ENCODE measurements around the gene MCTP1. TPM values are rescaled to one million over a fixed set of nuclear protein-coding genes. Genes with fewer than 3 reads are reported as not detected.

Gene MCTP1
- total and polyA plus RNA-seq, 2 of the 8 experiments (the other 6 are each of a cell fraction or from before 2014, with no cell fraction given), result 0.56 to 3.4 TPM

DNA sequence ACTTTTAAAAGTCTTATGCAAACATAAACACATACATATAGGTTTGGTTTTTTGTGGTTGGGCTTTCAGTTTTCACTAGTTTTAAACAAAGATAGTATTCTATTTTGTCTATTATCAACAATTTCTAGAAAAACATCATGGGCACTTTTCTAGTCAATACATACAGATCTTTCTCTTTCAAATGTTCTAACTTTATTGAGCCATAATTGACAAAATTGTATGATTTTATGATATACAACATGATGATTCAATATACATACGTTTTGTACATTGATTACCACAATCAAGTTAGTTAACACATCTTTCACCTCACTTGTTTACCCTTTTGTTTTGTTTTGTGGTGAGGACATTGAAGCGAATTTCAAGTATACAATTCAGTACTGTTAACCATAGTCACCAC is 265.9 kb downstream of the MCTP1 start:
- no peak overlapping the region for H2BK20ac ChIP-seq (ENCODE audit: low read length)
- H3K23me2 ChIP-seq (ENCODE audit: low read depth, low read length), result no peaks in the 10 kb centered on the region
- H4K5ac ChIP-seq (ENCODE audit: insufficient read length, low read depth, low read length), result no peak overlapping the region
- no peak overlapping the region for H2BK15ac ChIP-seq (ENCODE audit: low read length)
- H2BK5ac ChIP-seq (ENCODE audit: low read depth, low read length), result no peak overlapping the region
- H3K4me3 ChIP-seq (ENCODE audit: extremely low read depth in 1 of 4, insufficient read depth in 2 of 4, low read depth in 3 of 4, low read length in 4 of 4), result no peak overlapping the region
- no peaks in the 10 kb centered on the region for H3K79me2 ChIP-seq (ENCODE audit: control insufficient read depth in 1 of 2, insufficient read depth in 2 of 2, low read length in 2 of 2)
- no peak overlapping the region for H3K18ac ChIP-seq (ENCODE audit: extremely low read depth, low read length)
- CTCF ChIA-PET (ENCODE audit: partially characterized antibody), result no interaction called here
- FAIRE-seq (no peak), DNase-seq (ENCODE audit: low read depth in 1 of 2, low spot score in 2 of 2) (no peak)
- no peaks in the 10 kb centered on the region for H3K36me3 ChIP-seq (ENCODE audit: control insufficient read depth in 2 of 4, insufficient read depth in 4 of 4, low read length in 3 of 4)
- H2AK5ac ChIP-seq (ENCODE audit: low read depth, low read length), result no peak overlapping the region
- no peak overlapping the region for H4K91ac ChIP-seq (replicated peaks; ENCODE audit: insufficient read length, low read length)
- no peaks in the 10 kb centered on the region for H4K20me1 ChIP-seq (replicated peaks in 1 of 2; ENCODE audit: control insufficient read depth in 1 of 2, insufficient read depth in 2 of 2, low read length in 2 of 2)
- no peaks in the 10 kb centered on the region for H3K9me3 ChIP-seq (ENCODE audit: insufficient read depth in 2 of 2, low read depth in 1 of 2, low read length in 1 of 2)
- WGBS, 2 experiments (ENCODE audit: extremely low coverage in 1 of 2, insufficient coverage in 1 of 2, insufficient read length in 1 of 2, insufficient replicate concordance in 2 of 2, low coverage in 1 of 2, low lambda C conversion rate in 2 of 2, missing lambda C conversion rate in 1 of 2), result 85% methylated on average over 2 of the region's 2 CpGs; no CpG with 5 or more reads in 1 of the 2 experiments
- H3K4me2 ChIP-seq (ENCODE audit: insufficient read depth in 1 of 2, low read depth in 2 of 2, low read length in 2 of 2), result no peak overlapping the region
- H3K4me1 ChIP-seq (replicated peaks in 1 of 4; ENCODE audit: control insufficient read depth in 3 of 4, insufficient read depth in 4 of 4, low read length in 3 of 4), result no peaks in the 10 kb centered on the region
- no peak overlapping the region for H2BK12ac ChIP-seq (ENCODE audit: low read depth, low read length)
- no peaks in the 10 kb centered on the region for H3K27me3 ChIP-seq (replicated peaks in 1 of 4; ENCODE audit: control insufficient read depth in 3 of 4, extremely low read depth in 1 of 4, insufficient read depth in 3 of 4, low read length in 3 of 4)
- no peak overlapping the region for H3K23ac ChIP-seq (ENCODE audit: insufficient read length)
- H4K8ac ChIP-seq (ENCODE audit: extremely low read depth, insufficient read depth, low read length), result no peak overlapping the region
- no peak overlapping the region for H2BK120ac ChIP-seq (replicated peaks; ENCODE audit: low read depth, low read length)
- H3K27ac ChIP-seq (ENCODE audit: low read depth, low read length), result no peak overlapping the region
- no peaks in the 10 kb centered on the region for H3K79me1 ChIP-seq (ENCODE audit: low read depth, low read length)
- H3K9ac ChIP-seq (replicated peaks in 1 of 4; ENCODE audit: extremely low read depth in 1 of 4, low read depth in 3 of 4, low read length in 3 of 4), result no peak overlapping the region
- H3K56ac ChIP-seq (replicated peaks; ENCODE audit: insufficient read length, low read depth, low read length), result no peak overlapping the region
- H3K4ac ChIP-seq (replicated peaks; ENCODE audit: insufficient read length, low read depth, low read length), result no peak overlapping the region
- no peak overlapping the region; the same call in 1 of the 2 replicates for H2AFZ ChIP-seq (ENCODE audit: low read length)
- POLR2A ChIA-PET (ENCODE audit: partially characterized antibody), result no interaction called here
- no peak overlapping the region for H3K14ac ChIP-seq (ENCODE audit: insufficient read length)
- no peak for TF ChIP-seq FOSL1 (IDR thresholded peaks at IDR 0.05; ENCODE audit: insufficient read depth, low read depth, low read length)
- no peak for TF ChIP-seq ATF3 (IDR thresholded peaks at IDR 0.05; ENCODE audit: insufficient read depth, low read depth, low read length)
- no peak for TF ChIP-seq CTBP2 (IDR thresholded peaks at IDR 0.05; ENCODE audit: borderline replicate concordance, insufficient read depth, insufficient read length, low read length)
- TF ChIP-seq CREB1 (IDR thresholded peaks at IDR 0.05), result no peak
- TF ChIP-seq SIX5 (IDR thresholded peaks at IDR 0.05; ENCODE audit: low read depth, low read length), result no peak

Measured in H1 (cell line).